Liver (tissue), 3 donors: ENCODE measurements around the gene SMOC2.

Source experiments
- CTCF ChIP-seq: fragments of 150-350 bp; IDR thresholded peaks from 2 replicates; pipeline ENCODE4 v1.5.1; 2017; ENCODE audit warnings: improper control_type of control experiment, low read depth, low read length; ENCODE audit not compliant: missing input control
- JUND ChIP-seq, 2 donors: IDR thresholded peaks; 2 replicates each; pipeline ENCODE4 v1.6.1; 2016; ENCODE audit warnings: antibody characterized with exemption in 2 of 2
- TAF1 ChIP-seq: conservative IDR thresholded peaks from 2 replicates; pipeline ENCODE4 v1.6.1; 2016; ENCODE audit warnings: antibody characterized with exemption, mild to moderate bottlenecking
- donor health status: healthy.
- donor health status: healthy.

- no peak for TF ChIP-seq CTCF
- TF ChIP-seq JUND (IDR thresholded peaks at IDR 0.05), result no peak
- no peak for TF ChIP-seq TAF1
These were observed 156.5 kb downstream of the SMOC2 start for GRCh38 chr6:168597471-168597875.
